GM12872 (cell line): ENCODE results near the gene NFATC2.

Experiments
- TF ChIP-seq, protein P1 (sequence below): IDR thresholded peaks from 3 replicates; pipeline ENCODE4 v1.5.1; 2011; ENCODE audit warnings: low read depth, mild to moderate bottlenecking, low read length, moderate library complexity; ENCODE audit not compliant: insufficient read depth

NFATC2 gene

GRCh38 chr20:51452091-51452613 lies 90.4 kb downstream of the NFATC2 start:
- TF ChIP-seq, protein P1, sequence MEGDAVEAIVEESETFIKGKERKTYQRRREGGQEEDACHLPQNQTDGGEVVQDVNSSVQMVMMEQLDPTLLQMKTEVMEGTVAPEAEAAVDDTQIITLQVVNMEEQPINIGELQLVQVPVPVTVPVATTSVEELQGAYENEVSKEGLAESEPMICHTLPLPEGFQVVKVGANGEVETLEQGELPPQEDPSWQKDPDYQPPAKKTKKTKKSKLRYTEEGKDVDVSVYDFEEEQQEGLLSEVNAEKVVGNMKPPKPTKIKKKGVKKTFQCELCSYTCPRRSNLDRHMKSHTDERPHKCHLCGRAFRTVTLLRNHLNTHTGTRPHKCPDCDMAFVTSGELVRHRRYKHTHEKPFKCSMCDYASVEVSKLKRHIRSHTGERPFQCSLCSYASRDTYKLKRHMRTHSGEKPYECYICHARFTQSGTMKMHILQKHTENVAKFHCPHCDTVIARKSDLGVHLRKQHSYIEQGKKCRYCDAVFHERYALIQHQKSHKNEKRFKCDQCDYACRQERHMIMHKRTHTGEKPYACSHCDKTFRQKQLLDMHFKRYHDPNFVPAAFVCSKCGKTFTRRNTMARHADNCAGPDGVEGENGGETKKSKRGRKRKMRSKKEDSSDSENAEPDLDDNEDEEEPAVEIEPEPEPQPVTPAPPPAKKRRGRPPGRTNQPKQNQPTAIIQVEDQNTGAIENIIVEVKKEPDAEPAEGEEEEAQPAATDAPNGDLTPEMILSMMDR, result no peak

- TF ChIP-seq, protein P1, result no peak
Observed at GRCh38 chr20:51451484-51451883, 91.0 kb downstream of the NFATC2 start.

- TF ChIP-seq, protein P1, result no peak
Observed at GRCh38 chr20:51450984-51451383, 91.5 kb downstream of the NFATC2 start.

DNA sequence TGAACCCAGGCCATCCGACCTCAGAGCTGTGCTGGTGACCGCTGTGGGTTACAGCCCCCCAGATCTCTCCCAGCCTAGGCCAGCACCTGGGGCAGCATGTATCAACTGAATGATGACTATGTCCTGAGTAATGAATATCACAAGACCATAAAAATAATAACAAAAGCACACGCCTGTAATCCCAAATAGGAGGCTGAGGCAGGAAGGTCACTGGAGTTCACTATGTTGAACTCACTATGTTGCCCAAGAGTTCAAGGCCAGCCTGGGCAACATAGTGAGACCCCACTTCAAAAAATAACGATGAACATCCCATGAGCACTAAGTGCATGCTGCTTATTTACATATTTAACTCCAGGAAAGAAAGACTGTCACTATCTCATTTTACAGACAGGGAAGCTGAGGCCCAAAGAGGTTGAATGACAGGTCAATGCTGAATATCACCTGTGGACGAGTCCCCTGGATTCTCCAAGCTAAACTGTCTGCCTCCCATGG lies 92.3 kb downstream of the NFATC2 start:
- TF ChIP-seq, protein P1, result no peak

DNA sequence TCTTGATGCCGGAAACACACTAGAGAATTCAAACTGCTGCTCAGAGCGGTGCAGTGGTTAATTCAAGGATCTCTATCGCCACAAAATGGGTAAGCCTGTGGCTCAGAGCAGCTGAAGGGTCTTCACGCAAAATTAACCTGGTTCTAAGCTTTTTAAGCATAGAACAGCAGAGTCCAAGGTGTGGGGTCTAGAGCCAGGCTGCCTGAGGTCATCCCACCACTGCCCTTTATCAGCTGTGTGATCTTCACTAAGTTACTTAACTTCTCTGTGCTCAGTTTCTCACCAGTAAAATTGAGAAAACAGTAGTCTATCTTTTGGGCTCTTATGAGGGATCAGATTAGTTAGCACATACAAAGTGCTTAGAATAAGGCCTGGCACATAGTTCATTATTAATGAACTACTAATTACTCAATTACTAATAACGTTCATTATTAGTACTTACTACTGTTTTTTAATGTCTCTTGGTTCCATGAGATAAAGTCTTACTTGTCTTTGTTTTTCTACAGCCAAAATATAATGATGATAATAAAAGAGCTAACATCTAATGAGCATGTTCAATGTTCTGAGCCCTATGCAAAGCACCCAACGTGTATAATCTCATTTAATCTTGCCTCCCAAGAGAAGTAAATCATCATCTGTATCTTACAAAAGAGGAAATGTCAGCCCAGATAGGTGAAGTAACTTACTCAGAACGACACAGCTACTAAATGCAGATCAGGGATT lies 92.9 kb downstream of the NFATC2 start:
- TF ChIP-seq, protein P1, result no peak

GRCh38 chr20:51447765-51448148 lies 94.8 kb downstream of the NFATC2 start:
- TF ChIP-seq, protein P1, result no peak

DNA sequence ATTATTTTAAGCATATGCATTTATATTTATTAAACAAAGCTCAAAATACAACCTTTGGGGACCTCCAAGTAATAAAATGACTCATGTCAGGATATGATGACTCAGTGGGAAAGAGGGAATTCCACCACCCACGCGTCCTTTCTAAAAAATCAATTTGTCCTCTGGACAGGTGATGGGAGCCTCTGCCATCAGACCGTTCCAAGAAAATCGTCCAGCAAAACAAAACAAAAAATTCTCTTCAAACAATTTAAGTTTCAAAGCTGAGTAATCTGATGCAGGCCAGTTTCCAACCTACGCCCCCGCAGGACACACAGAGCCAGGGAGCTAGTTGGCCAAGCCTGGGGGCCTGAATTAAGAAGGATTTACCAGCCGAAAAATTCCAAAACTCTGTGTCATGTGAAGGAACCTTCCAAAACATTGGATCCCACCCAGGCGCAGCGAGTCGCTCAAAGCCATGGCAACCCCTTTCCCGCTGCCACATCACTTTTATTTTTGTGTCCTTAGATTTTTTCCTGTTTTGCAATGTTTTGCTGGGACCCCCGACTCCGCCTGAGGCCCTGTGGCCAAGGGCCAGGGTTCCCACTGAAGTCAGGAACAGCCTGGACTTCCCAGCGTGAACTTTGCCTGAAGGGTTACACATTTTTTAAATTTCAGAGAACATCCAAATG lies 95.3 kb downstream of the NFATC2 start:
- TF ChIP-seq, protein P1, result no peak
